Measurements from ENCODE around the gene SLC9A8. TPM values are rescaled to one million over a fixed set of nuclear protein-coding genes. Genes with fewer than 3 reads are reported as not detected.

Gene SLC9A8
- total RNA-seq, 1 experiment from 2014 or later, result 7.5 TPM

- no peaks in the 10 kb centered on the region for H3K27me3 ChIP-seq (ENCODE audit: insufficient read depth, low read length)
- H3K9ac ChIP-seq (ENCODE audit: extremely low read depth, insufficient read length, low read length), result no peak overlapping the region
- H2AFZ ChIP-seq (ENCODE audit: low read length), result no peak overlapping the region
- no peak overlapping the region for H2AK5ac ChIP-seq (ENCODE audit: insufficient read length, low read length)
- H3K4ac ChIP-seq (ENCODE audit: low read depth, low read length), result no peak overlapping the region
- H3K4me3 Mint-ChIP-seq, result no peak overlapping the region
- TF ChIP-seq, protein P1, sequence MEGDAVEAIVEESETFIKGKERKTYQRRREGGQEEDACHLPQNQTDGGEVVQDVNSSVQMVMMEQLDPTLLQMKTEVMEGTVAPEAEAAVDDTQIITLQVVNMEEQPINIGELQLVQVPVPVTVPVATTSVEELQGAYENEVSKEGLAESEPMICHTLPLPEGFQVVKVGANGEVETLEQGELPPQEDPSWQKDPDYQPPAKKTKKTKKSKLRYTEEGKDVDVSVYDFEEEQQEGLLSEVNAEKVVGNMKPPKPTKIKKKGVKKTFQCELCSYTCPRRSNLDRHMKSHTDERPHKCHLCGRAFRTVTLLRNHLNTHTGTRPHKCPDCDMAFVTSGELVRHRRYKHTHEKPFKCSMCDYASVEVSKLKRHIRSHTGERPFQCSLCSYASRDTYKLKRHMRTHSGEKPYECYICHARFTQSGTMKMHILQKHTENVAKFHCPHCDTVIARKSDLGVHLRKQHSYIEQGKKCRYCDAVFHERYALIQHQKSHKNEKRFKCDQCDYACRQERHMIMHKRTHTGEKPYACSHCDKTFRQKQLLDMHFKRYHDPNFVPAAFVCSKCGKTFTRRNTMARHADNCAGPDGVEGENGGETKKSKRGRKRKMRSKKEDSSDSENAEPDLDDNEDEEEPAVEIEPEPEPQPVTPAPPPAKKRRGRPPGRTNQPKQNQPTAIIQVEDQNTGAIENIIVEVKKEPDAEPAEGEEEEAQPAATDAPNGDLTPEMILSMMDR (conservative IDR thresholded peaks at IDR 0.05), result no peak
- no peak overlapping the region for H3K56ac ChIP-seq (ENCODE audit: insufficient read length, low read depth, low read length)
- no peak overlapping the region for H3K27ac ChIP-seq (ENCODE audit: insufficient read length, low read depth, low read length)
- no peak overlapping the region for H3K4me2 ChIP-seq (ENCODE audit: insufficient read depth, insufficient read length, low read length)
- no peaks in the 10 kb centered on the region for H4K20me1 ChIP-seq (ENCODE audit: control insufficient read depth, insufficient read depth, insufficient read length)
- no peak overlapping the region for H4K8ac ChIP-seq (replicated peaks; ENCODE audit: insufficient read length, low read depth, low read length)
- H2BK12ac ChIP-seq (ENCODE audit: insufficient read length, low read depth, low read length), result no peak overlapping the region
- no peak overlapping the region for H2BK15ac ChIP-seq (ENCODE audit: low read depth, low read length)
- no peaks in the 10 kb centered on the region for H3K79me1 ChIP-seq (ENCODE audit: insufficient read depth, low read depth, low read length, poor library complexity, severe bottlenecking)
- H3K23me2 ChIP-seq (ENCODE audit: insufficient read length, low read depth, low read length, poor library complexity, severe bottlenecking), result no peaks in the 10 kb centered on the region
- no peak overlapping the region for H3K27ac Mint-ChIP-seq
- H3K79me2 ChIP-seq (ENCODE audit: insufficient read depth, low read length), result no peaks in the 10 kb centered on the region
- H3K4me1 Mint-ChIP-seq, result peaks cover 18 to 27% of the 10 kb centered on the region in 2 experiments
- H3K18ac ChIP-seq (ENCODE audit: insufficient read length, low read depth, low read length), result no peak overlapping the region
- no peak overlapping the region for H4K5ac ChIP-seq (ENCODE audit: insufficient read length, low read depth, low read length)
- no peaks in the 10 kb centered on the region for H3K9me3 ChIP-seq (ENCODE audit: control insufficient read depth, low read depth, low read length)
- H3K14ac ChIP-seq (ENCODE audit: insufficient read depth, low read length), result no peak overlapping the region
- no CpG with 5 or more reads among the region's 3 CpGs for WGBS (ENCODE audit: extremely low coverage, insufficient read length, low lambda C conversion rate)
- no peaks in the 10 kb centered on the region; the same call in 1 of the 2 replicates for H3K27me3 Mint-ChIP-seq (ENCODE audit: low read depth)
- H2BK20ac ChIP-seq (ENCODE audit: low read depth, low read length, poor library complexity, severe bottlenecking), result no peak overlapping the region
- no peak overlapping the region for H3K23ac ChIP-seq (ENCODE audit: insufficient read length, low read depth, low read length)
- no peaks in the 10 kb centered on the region for H3K9me3 Mint-ChIP-seq
- H3K36me3 Mint-ChIP-seq (ENCODE audit: insufficient read depth in 1 of 3, low read depth in 3 of 3), result peaks cover 0 to 9% (median 6%) of the 10 kb centered on the region in 3 experiments; a peak in 5 of 7 replicates
- H2BK120ac ChIP-seq (ENCODE audit: low read depth, low read length, poor library complexity, severe bottlenecking), result no peak overlapping the region
- H2BK5ac ChIP-seq (ENCODE audit: insufficient read length, low read length), result no peak overlapping the region
- no peak overlapping the region for H4K91ac ChIP-seq (ENCODE audit: insufficient read length, low read depth, low read length)
- H3T11ph ChIP-seq (ENCODE audit: low read length), result no peak overlapping the region
- no peak for DNase-seq
- peaks cover 3% of the 10 kb centered on the region; the same call in 1 of the 2 replicates for H3K4me1 ChIP-seq (ENCODE audit: insufficient read depth, low read length)
Observed at GRCh38 chr20:49856904-49857303, 44.3 kb downstream of the SLC9A8 start.

Data from H9 (cell line).